Ascending aorta (tissue), 2 donors: ENCODE data around the gene SFXN2. TPM values are rescaled to one million over a fixed set of nuclear protein-coding genes. Genes with fewer than 3 reads are reported as not detected.

ENCODE experiments used
- DNase-seq, 2 donors: peaks; one replicate each; pipeline ENCODE4 v3.0.0-alpha.2; 2019; ENCODE audit warnings: low spot score in 2 of 2
- H3K27ac ChIP-seq, 2 donors: fragments of 200-600 bp; sonication (generic); one replicate each; pipeline ENCODE4 v1.5.1; 2016 to 2017; ENCODE audit warnings: mild to moderate bottlenecking in 1 of 2
- H3K27me3 ChIP-seq: fragments of 200-600 bp; sonication (generic); one replicate; pipeline ENCODE4 v1.5.1; 2017
- H3K36me3 ChIP-seq, 2 donors: fragments of 200-600 bp; sonication (generic); one replicate each; pipeline ENCODE4 v1.5.1; 2016
- H3K4me1 ChIP-seq, 2 donors: fragments of 200-600 bp; sonication (generic); one replicate each; pipeline ENCODE4 v1.5.1; 2016 to 2017; ENCODE audit warnings: mild to moderate bottlenecking in 1 of 2
- H3K4me3 ChIP-seq, 2 donors: fragments of 200-600 bp; sonication (generic); one replicate each; pipeline ENCODE4 v1.5.1; 2016 to 2017; ENCODE audit warnings: mild to moderate bottlenecking in 1 of 2
- H3K9me3 ChIP-seq, 2 donors: fragments of 200-600 bp; sonication (generic); one replicate each; pipeline ENCODE4 v1.5.1; 2016
- intact Hi-C: fragments of 100-400 bp; cut with DNase I; formaldehyde crosslinking; loops from one replicate; pipeline ENCODE4 v1.15.1; 2023
- total RNA-seq: library from RNA; depleted of rRNA; stranded (reverse); fragments of >200 nt; gene quantifications from one replicate; pipeline ENCODE4 v1.1.0, GENCODE V29; 2016
- TF ChIP-seq, protein P1 (sequence below), 3 experiments: fragments of 200-600 bp in 2 of 3; fragments of 450-650 bp in 1 of 3; sonication (generic) in 2 of 3; IDR thresholded peaks; one replicate each; pipeline ENCODE4 v1.5.1; 2016 to 2019; ENCODE audit warnings: antibody characterized with exemption in 3 of 3, mild to moderate bottlenecking in 1 of 3, moderate library complexity in 1 of 3

SFXN2 gene
- total RNA-seq, 1 donor from 2014 or later, result 2.1 TPM

DNA sequence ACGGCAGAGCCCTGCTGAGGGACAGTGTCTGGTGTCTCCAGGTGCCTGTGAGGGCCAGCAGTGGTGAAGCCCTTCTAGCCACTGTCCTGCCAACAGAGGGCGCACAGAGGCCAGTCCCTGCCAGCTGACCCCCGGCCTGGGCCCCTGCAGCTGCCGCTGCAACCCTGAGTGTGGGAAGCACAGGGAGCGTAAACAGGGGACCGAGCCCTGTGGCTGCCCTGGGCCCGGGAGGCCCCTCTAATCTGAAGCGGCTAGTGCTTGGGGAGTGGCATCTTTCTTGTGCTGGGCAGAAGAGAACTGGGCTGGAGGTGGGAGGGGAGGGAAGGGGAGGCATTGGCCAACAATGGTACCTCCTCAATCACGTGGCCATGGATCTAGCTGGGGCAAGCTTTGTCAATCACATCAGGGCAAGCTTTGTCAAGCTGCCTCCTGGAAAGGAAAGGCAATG, 35.6 kb upstream of the SFXN2 start:
- Histone ChIP-seq H3K9me3 (no peaks in the 10 kb centered on the region), H3K4me1 (peaks cover 13 to 22% of the 10 kb centered on the region in 2 donors), H3K4me3 (no peak overlapping the region), H3K27ac (no peak overlapping the region), H3K27me3 (no peaks in the 10 kb centered on the region), H3K36me3 (peaks cover 0 to 7% of the 10 kb centered on the region in 2 donors)
- intact Hi-C loops, result no loop called here
- TF ChIP-seq, protein P1, sequence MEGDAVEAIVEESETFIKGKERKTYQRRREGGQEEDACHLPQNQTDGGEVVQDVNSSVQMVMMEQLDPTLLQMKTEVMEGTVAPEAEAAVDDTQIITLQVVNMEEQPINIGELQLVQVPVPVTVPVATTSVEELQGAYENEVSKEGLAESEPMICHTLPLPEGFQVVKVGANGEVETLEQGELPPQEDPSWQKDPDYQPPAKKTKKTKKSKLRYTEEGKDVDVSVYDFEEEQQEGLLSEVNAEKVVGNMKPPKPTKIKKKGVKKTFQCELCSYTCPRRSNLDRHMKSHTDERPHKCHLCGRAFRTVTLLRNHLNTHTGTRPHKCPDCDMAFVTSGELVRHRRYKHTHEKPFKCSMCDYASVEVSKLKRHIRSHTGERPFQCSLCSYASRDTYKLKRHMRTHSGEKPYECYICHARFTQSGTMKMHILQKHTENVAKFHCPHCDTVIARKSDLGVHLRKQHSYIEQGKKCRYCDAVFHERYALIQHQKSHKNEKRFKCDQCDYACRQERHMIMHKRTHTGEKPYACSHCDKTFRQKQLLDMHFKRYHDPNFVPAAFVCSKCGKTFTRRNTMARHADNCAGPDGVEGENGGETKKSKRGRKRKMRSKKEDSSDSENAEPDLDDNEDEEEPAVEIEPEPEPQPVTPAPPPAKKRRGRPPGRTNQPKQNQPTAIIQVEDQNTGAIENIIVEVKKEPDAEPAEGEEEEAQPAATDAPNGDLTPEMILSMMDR (IDR thresholded peaks at IDR 0.05), result peak; percentile 22 to 54 (median 33)
- no peak for DNase-seq

GRCh38 chr10:102679596-102679995, 34.8 kb upstream of the SFXN2 start:
- H3K27ac ChIP-seq, result no peak overlapping the region
- H3K4me1 ChIP-seq, result peaks cover 7 to 17% of the 10 kb centered on the region in 2 donors
- intact Hi-C loops, result no loop called here

GRCh38 chr10:102681696-102682095, 32.7 kb upstream of the SFXN2 start:
- Histone ChIP-seq H3K36me3 (peaks cover 10 to 14% of the 10 kb centered on the region in 2 donors), H3K9me3 (no peaks in the 10 kb centered on the region), H3K4me3 (no peak overlapping the region), H3K27ac (no peak overlapping the region), H3K4me1 (no peaks in the 10 kb centered on the region), H3K27me3 (no peaks in the 10 kb centered on the region)
- intact Hi-C loops, result no loop called here
- DNase-seq, result no peak
- TF ChIP-seq, protein P1 (IDR thresholded peaks at IDR 0.05), result no peak

More at GRCh38 chr10:102679596-102679995, 34.8 kb upstream of the SFXN2 start:
- no peaks in the 10 kb centered on the region for H3K9me3 ChIP-seq
- TF ChIP-seq, protein P1 (IDR thresholded peaks at IDR 0.05), result no peak
- H3K4me3 ChIP-seq, result no peak overlapping the region
- no peaks in the 10 kb centered on the region for H3K27me3 ChIP-seq
- peaks cover 5 to 7% of the 10 kb centered on the region in 2 donors for H3K36me3 ChIP-seq
- no peak for DNase-seq

GRCh38 chr10:102682416-102682815, 32.0 kb upstream of the SFXN2 start:
- intact Hi-C loops, result no loop called here
- Histone ChIP-seq H3K9me3 (no peaks in the 10 kb centered on the region), H3K4me1 (no peaks in the 10 kb centered on the region), H3K27me3 (no peaks in the 10 kb centered on the region), H3K4me3 (no peak overlapping the region), H3K36me3 (peaks cover 10 to 14% of the 10 kb centered on the region in 2 donors), H3K27ac (no peak overlapping the region)
- DNase-seq, result no peak
- TF ChIP-seq, protein P1 (IDR thresholded peaks at IDR 0.05), result no peak

DNA sequence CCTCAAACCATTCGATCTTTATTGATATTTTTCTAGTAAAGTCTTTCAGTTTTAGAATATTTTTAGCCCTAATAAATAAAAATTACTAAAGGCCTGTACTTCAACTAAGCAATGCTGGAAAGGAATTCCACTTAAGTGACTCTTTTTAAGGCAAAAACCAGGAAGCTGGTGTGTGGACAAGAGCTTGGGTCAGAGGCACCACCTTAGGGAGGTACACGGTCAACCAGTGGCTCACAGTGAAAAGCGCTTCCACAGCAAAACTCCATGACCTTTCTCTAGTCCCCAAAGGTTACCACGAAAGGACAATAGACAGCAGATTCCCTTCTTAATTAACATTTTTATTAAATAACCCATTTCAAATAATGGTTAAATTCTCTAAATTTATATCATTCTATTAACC, 31.5 kb upstream of the SFXN2 start:
- intact Hi-C loops, result no loop called here
- Histone ChIP-seq H3K4me3 (no peak overlapping the region), H3K27me3 (no peaks in the 10 kb centered on the region), H3K4me1 (no peaks in the 10 kb centered on the region), H3K9me3 (no peaks in the 10 kb centered on the region), H3K27ac (no peak overlapping the region), H3K36me3 (peaks cover 10 to 14% of the 10 kb centered on the region in 2 donors)
- no peak for DNase-seq
- TF ChIP-seq, protein P1 (IDR thresholded peaks at IDR 0.05), result no peak

DNA sequence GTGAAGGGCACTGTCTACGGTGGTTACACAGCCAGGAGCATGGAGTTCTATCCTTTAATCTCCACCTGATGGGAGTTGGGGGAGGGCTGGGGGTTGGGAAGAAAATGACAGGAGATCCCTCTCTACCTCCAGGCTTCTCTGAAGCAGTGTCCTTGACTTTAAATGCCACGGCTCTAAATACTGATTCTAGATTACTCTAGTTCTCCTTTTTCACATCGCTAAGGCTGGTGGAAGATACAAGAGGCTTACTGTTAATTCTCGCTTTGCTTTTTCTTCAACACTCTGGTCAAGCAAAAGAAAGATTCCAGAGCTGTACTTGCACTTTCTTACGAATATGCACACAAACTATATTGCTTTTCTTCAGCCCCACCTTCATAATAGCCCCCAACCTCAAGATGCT, 30.7 kb upstream of the SFXN2 start:
- Histone ChIP-seq H3K36me3 (peaks cover 10 to 16% of the 10 kb centered on the region in 2 donors), H3K4me3 (no peak overlapping the region), H3K4me1 (no peaks in the 10 kb centered on the region), H3K27me3 (no peaks in the 10 kb centered on the region), H3K27ac (no peak overlapping the region), H3K9me3 (no peaks in the 10 kb centered on the region)
- TF ChIP-seq, protein P1 (IDR thresholded peaks at IDR 0.05), result no peak
- intact Hi-C loops, result no loop called here
- DNase-seq, result no peak
